Rectal smooth muscle tissue (tissue), 1 donor: ENCODE measurements around the gene KCNJ4.

Source experiments
- H3K27ac ChIP-seq: one replicate; pipeline ENCODE4 v1.7.0; 2013; ENCODE audit warnings: low read depth, low read length, inconsistent platforms
- H3K27me3 ChIP-seq: one replicate; pipeline ENCODE4 v1.7.0; 2013; ENCODE audit warnings: low read length; ENCODE audit not compliant: control insufficient read depth, insufficient read depth
- H3K36me3 ChIP-seq: one replicate; pipeline ENCODE4 v1.7.0; 2013; ENCODE audit warnings: low read length; ENCODE audit not compliant: control insufficient read depth, insufficient read depth
- H3K4me1 ChIP-seq: one replicate; pipeline ENCODE4 v1.7.0; 2013; ENCODE audit warnings: low read length; ENCODE audit not compliant: control insufficient read depth, insufficient read depth
- H3K4me3 ChIP-seq: one replicate; pipeline ENCODE4 v1.7.0; 2013; ENCODE audit warnings: low read length
- H3K9ac ChIP-seq: one replicate; pipeline ENCODE4 v1.7.0; 2013; ENCODE audit warnings: low read length

The KCNJ4 gene

DNA sequence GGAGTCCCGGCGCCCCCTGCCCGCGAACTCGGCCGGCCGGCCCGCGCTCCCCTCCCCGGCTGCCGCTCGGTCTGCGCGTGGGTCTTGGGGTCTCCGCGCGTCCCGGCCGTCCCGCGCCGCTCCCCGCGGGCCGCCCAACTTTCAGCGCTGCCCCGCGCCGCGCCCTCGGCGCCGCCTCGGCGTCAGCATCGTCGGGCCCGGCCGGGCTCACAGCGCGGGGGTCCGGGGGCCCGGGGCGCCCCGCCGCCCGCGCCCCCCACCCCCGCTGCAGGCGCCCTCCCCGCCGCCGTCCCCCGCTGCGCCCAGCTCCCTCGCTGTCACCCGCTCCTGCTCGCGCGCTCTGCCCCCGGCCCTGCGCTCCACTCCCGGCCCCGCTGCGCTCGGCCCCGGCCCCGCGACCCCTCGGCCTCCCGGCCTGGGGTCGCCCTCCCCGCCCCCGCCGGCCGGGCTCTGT is at the start of gene KCNJ4:
KCNJ4 (minus strand) TSS at position 124 of the 454 bp plus-strand sequence. CDS start 27,067 bp downstream, outside the sequence.
- H3K27me3 ChIP-seq, result peaks cover 43% of the 10 kb centered on the region
- no peaks in the 10 kb centered on the region for H3K36me3 ChIP-seq
- no peak within 1 kb of the TSS for H3K27ac ChIP-seq
- peaks cover 3% of the 10 kb centered on the region for H3K4me1 ChIP-seq
- H3K4me3 ChIP-seq, result peak within 1 kb of the TSS; percentile 51
- H3K9ac ChIP-seq, result no peak within 1 kb of the TSS

DNA sequence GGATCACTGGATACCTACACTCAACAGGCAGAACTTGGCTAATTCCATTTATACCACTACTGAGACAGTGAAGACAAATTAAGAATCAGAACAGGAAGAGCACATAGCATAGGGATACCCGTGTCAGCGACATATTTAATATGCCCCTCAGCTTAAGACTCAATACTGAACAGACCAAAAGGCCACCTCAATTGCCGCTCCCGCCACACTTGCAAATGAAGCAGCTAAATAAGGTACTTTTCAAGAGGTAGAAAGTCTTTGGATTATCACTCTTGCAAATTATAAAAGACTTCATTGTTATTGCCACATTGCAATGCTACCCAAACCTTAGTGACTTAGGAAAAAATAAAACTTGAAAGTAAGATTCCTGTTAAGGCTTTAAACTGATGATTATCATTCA is 48.0 kb upstream of the KCNJ4 start:
- peaks cover 25% of the 10 kb centered on the region for H3K4me1 ChIP-seq
- H3K27ac ChIP-seq, result no peak overlapping the region
- no peaks in the 10 kb centered on the region for H3K27me3 ChIP-seq
- H3K4me3 ChIP-seq, result peak overlapping the region; percentile 35
- H3K36me3 ChIP-seq, result peaks cover 24% of the 10 kb centered on the region
- H3K9ac ChIP-seq, result no peak overlapping the region

DNA sequence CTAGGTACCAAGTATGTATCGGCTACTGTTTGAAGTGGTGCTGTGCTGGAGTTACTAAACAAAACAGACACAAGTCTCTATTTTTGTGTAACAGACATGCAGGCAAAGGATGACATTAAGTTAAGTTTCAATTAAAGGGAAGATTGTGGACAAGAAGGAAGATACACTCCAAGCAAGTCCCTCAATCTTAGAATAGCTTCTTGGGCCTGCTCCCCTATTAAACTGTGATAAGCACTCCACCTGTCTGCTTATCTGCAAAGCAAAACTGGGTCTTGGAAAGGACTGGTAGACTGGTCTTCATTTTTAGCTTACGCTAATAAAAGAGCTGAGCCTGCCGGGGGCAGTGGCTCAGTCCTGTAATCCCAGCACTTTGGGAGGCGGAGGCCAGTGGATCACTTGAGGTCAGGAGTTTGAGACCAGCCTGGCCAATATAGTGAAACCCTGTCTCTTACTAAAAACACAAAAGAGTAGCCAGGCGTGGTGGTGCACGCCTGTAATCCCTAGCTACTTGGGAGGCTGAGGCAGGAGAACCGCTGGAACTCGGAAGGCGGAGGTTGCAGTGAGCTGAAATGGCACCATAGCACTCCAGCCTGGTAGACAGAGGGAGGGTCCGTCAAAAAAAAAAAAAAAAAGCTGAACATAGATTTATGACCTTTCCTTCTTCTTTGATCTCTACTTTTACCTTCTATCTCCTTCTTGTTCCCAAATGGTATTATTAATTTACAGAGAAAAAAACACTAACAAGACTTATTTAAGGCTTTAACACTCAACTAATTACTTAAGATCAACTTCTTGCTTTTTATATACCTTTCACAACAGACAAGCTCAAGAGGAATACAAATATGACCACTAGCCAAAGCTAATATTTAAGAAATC is 47.0 kb upstream of the KCNJ4 start:
- Histone ChIP-seq H3K4me1 (peaks cover 22% of the 10 kb centered on the region), H3K27me3 (no peaks in the 10 kb centered on the region), H3K27ac (no peak overlapping the region), H3K36me3 (peaks cover 29% of the 10 kb centered on the region), H3K4me3 (no peak overlapping the region), H3K9ac (no peak overlapping the region)

DNA sequence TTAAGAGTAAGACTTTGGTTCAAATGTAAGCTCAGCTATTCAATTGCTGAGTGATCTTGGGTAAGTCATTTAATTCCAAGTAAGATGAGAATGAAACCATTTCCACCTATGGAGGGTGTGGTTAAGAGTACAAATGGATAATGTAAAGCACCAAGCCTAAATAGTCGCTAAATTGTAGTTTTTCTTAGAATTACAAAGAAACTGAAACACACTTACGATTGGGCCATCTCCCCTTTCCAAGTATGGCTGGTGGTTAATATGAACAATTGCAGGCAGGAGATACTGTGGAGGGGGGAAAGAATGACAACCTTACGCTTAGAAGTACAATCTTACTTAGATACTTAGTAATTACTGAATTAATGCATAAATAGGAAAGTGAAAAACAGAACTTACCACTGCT is 42.9 kb upstream of the KCNJ4 start:
- Histone ChIP-seq H3K4me3 (no peak overlapping the region), H3K4me1 (peaks cover 10% of the 10 kb centered on the region), H3K27ac (no peak overlapping the region), H3K36me3 (peaks cover 54% of the 10 kb centered on the region), H3K9ac (no peak overlapping the region), H3K27me3 (no peaks in the 10 kb centered on the region)

DNA sequence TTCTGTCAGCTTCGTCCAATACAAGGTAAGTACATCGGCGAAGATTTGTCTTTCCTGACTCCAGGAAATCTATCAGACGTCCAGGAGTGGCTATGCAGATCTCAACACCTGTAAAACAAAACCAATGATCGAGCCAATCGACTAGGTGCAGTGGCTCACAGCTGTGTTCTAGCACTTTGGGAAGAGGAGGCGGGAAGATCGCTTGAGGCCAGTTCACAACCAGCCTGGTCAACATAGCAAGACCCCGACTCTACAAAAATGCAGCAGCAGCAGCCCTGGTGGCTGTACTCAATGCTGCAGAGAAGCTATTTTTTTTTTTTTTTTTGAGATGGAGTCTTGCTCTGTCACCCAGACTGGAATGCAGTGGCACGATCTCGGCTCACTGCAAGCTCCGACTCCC is 39.9 kb upstream of the KCNJ4 start:
- Histone ChIP-seq H3K36me3 (peaks cover 62% of the 10 kb centered on the region), H3K4me3 (no peak overlapping the region), H3K27me3 (no peaks in the 10 kb centered on the region), H3K4me1 (peaks cover 7% of the 10 kb centered on the region), H3K9ac (no peak overlapping the region), H3K27ac (no peak overlapping the region)

DNA sequence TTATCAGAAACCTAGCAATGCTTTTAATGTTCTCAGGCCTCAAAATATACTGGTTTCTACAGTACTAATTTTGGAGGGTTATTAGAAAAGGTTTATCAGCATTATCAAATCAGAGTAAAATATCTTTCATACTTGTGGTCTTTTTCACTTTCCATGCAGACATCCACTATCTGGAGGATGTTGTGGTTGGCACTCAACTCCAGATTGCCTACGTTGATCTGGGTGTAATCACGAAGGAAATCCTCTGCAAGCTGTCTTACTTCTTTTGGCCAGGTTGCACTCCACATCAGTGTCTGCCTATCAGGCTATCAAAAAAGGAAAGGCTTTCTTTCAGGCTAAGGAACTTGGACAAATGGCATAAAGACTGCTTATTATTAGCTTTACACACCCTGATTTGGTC is 39.5 kb upstream of the KCNJ4 start:
- Histone ChIP-seq H3K9ac (no peak overlapping the region), H3K36me3 (peaks cover 63% of the 10 kb centered on the region), H3K27me3 (no peaks in the 10 kb centered on the region), H3K4me1 (peaks cover 7% of the 10 kb centered on the region), H3K4me3 (no peak overlapping the region), H3K27ac (no peak overlapping the region)

DNA sequence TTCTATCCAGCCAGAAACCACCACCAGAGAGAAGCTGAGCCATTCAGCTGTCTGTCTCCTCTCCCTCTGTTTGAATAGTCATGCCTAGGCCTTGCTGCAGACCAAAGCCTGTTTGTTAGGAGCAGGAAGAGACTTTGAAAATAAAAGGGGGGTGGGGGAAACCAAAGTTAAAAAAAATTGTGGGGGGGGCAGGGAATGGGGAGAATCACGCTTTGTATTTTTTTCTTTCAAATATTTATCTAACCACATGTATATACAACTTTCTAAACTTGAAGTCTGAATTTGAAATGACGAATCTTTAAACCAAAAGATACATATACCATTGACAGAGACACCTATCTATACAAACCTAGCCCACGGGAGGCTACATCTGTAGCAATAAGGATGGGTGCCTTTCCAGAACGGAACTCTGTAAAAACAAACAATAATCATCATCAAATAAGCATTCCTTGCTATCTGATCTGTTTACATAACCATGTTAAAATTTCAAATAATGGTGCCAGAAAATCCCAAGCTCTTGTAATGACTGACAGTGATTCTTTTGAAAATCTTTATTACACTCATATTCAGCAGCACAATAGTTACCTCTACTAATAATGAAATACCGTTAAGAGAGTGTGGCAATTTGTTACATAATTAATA is 36.8 kb upstream of the KCNJ4 start:
- H3K4me1 ChIP-seq, result peaks cover 7% of the 10 kb centered on the region
- no peak overlapping the region for H3K9ac ChIP-seq
- H3K36me3 ChIP-seq, result peaks cover 63% of the 10 kb centered on the region
- no peak overlapping the region for H3K4me3 ChIP-seq
- peak overlapping the region; percentile 35 for H3K27ac ChIP-seq
- H3K27me3 ChIP-seq, result no peaks in the 10 kb centered on the region

DNA sequence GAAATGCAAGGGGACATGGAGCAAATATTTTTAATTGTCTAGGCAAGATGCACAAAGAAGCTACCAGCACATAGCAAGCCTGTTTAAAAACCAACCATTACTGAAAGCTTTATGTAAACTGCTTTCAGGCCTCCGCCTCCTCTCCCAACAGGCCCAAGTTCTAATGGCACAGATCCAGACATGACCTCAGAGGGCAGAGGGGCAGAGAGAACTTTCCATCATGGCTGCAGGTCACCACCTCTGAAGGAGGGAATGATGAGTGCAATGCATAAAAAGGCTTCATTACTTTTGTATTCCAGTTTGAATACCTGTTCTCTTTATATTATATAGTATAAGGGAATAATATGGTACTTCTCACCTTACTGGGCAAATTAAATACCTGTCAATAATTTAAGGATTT is 35.9 kb upstream of the KCNJ4 start:
- Histone ChIP-seq H3K4me1 (peaks cover 7% of the 10 kb centered on the region), H3K36me3 (peaks cover 62% of the 10 kb centered on the region), H3K27ac (peak overlapping the region; percentile 47), H3K27me3 (no peaks in the 10 kb centered on the region), H3K4me3 (no peak overlapping the region), H3K9ac (no peak overlapping the region)

DNA sequence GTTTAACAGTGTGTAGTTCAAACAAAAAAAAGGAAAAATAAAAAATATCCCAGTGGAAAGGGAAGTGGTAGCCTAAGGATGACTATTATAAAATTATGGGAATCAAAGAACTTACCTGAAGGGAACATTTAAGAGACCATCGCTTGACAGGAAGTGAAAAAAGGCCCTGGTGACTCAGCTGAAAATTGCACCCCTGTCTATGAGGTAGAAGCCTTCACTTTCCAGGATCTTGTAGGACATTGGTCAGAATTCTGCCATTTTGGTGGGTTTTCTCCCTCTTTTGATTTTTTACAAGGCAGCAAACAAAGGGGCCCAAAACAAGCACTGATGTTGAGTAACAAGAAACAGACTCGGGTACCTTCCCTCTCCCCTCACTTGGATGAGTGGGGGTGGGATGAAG is 35.5 kb upstream of the KCNJ4 start:
- Histone ChIP-seq H3K4me3 (no peak overlapping the region), H3K9ac (no peak overlapping the region), H3K4me1 (peaks cover 7% of the 10 kb centered on the region), H3K27ac (peak overlapping the region; percentile 47), H3K27me3 (no peaks in the 10 kb centered on the region), H3K36me3 (peaks cover 65% of the 10 kb centered on the region)

DNA sequence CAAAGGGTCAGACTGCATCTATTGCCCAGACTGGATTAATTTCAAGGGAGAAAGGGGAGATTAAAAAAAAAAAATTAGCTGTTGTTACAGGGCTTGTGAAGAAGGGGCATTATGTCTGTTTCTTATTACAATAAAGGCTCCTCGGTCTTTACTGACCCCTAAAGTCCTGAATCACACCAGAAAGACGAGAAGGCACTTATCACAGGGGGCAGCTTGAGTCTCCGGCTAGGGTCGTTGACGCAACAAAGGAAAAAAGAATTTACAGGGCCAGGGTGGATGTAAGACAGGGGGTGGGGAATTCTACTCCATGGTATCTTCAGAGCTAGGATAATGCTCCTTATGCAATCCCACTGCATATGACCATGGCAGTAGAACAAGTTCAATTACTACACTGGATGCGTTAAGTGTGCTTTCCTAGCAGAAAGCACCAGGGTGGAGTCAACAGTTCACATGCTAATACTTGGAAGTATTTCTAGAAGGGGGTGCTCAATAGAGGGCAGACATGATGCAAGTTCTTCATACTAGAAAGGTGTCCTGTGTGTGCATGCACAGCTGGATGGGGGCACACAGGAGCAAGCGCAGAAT is 34.7 kb upstream of the KCNJ4 start:
- Histone ChIP-seq H3K27me3 (no peaks in the 10 kb centered on the region), H3K4me1 (peaks cover 7% of the 10 kb centered on the region), H3K36me3 (peaks cover 66% of the 10 kb centered on the region), H3K4me3 (no peak overlapping the region), H3K27ac (no peak overlapping the region), H3K9ac (no peak overlapping the region)

DNA sequence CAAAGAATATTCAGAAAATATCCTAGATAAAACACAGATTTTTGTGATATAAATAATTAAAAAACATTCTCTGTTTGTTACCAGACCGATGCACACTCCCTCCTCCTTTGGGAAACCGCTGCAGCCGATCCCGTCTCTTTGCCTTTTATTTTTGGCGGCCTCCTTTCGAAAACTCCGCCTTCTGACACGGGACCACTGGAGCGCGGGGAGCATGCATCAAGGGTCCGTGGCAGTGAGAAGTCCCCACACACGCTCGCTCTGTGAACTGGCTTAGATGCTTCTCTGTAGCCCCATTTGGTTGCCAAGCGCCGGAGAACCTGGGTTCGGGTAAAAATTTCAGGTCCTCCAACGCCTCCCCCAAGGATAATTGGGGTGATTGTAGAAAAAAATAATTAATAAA is 34.1 kb upstream of the KCNJ4 start:
- no peak overlapping the region for H3K4me3 ChIP-seq
- no peak overlapping the region for H3K9ac ChIP-seq
- no peaks in the 10 kb centered on the region for H3K27me3 ChIP-seq
- H3K4me1 ChIP-seq, result peaks cover 7% of the 10 kb centered on the region
- no peak overlapping the region for H3K27ac ChIP-seq
- peaks cover 61% of the 10 kb centered on the region for H3K36me3 ChIP-seq

DNA sequence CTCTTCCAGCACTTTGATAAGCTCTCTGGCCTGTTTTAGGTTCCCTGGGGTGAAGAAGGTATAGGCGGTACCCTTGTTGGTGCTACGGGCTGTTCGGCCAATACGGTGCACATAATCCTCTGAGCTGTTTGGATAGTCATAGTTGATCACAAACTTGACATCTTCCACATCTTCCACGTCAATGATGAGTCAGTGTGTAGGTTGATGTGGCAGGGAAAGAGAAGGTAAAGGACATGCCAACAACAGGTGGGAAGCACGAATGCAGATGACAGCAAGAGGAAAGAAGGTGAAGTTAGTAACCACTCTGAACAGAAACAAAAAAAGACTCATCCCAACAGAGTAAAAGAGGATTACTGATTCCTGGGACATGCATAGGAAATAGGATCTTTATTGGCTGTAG is 32.9 kb upstream of the KCNJ4 start:
- H3K9ac ChIP-seq, result no peak overlapping the region
- no peaks in the 10 kb centered on the region for H3K27me3 ChIP-seq
- H3K4me1 ChIP-seq, result peaks cover 7% of the 10 kb centered on the region
- no peak overlapping the region for H3K4me3 ChIP-seq
- no peak overlapping the region for H3K27ac ChIP-seq
- peaks cover 58% of the 10 kb centered on the region for H3K36me3 ChIP-seq
